H1 (cell line): ENCODE data around the gene PABPC1L.

Experiments used
- CTCF ChIP-seq, 3 experiments: IDR thresholded peaks; 1 replicate in 2 of 3; 2 replicates in 1 of 3; pipeline versions ENCODE4 v1.5.1 to v1.6.1; 2011; ENCODE audit warnings: low read length in 3 of 3, mild to moderate bottlenecking in 3 of 3, inconsistent platforms in 2 of 3, low read depth in 1 of 3, moderate library complexity in 1 of 3; ENCODE audit not compliant: insufficient read depth in 1 of 3; ENCODE audit errors: control extremely low read depth in 1 of 3
- RAD21 ChIP-seq, 2 experiments: IDR thresholded peaks in 1 of 2; conservative IDR thresholded peaks in 1 of 2; 2 replicates each; pipeline ENCODE4 v1.6.1; 2011; ENCODE audit warnings: low read depth in 2 of 2, low read length in 2 of 2, improper control_type of control experiment in 1 of 2, inconsistent platforms in 1 of 2, mild to moderate bottlenecking in 1 of 2, moderate library complexity in 1 of 2

GRCh38 chr20:44941120-44941691 is 31.3 kb downstream of the PABPC1L start:
- no peak for TF ChIP-seq RAD21 (IDR thresholded peaks at IDR 0.05 in 1 of 2, conservative IDR thresholded peaks at IDR 0.05 in 1 of 2; ENCODE audit: low read depth in 2 of 2, low read length in 2 of 2)
- TF ChIP-seq CTCF (IDR thresholded peaks at IDR 0.05; ENCODE audit: control extremely low read depth in 1 of 3, insufficient read depth in 1 of 3, low read depth in 1 of 3, low read length in 3 of 3), result no peak
